ENCODE results near the gene FAM174C. TPM values are rescaled to one million over a fixed set of nuclear protein-coding genes. Genes with fewer than 3 reads are reported as not detected.
A peak's percentile ranks its signal among the peaks of the same experiment; 100 is the strongest.

FAM174C gene
- total RNA-seq, 1 experiment from 2014 or later: 59.4 TPM

GRCh38 chr19:1259206-1259875 lies 16.0 kb upstream of the FAM174C start (continued):
- TF ChIP-seq, protein P1, sequence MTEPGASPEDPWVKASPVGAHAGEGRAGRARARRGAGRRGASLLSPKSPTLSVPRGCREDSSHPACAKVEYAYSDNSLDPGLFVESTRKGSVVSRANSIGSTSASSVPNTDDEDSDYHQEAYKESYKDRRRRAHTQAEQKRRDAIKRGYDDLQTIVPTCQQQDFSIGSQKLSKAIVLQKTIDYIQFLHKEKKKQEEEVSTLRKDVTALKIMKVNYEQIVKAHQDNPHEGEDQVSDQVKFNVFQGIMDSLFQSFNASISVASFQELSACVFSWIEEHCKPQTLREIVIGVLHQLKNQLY (CRISPR knock-in tag; IDR thresholded peaks at IDR 0.05): no peak

DNA sequence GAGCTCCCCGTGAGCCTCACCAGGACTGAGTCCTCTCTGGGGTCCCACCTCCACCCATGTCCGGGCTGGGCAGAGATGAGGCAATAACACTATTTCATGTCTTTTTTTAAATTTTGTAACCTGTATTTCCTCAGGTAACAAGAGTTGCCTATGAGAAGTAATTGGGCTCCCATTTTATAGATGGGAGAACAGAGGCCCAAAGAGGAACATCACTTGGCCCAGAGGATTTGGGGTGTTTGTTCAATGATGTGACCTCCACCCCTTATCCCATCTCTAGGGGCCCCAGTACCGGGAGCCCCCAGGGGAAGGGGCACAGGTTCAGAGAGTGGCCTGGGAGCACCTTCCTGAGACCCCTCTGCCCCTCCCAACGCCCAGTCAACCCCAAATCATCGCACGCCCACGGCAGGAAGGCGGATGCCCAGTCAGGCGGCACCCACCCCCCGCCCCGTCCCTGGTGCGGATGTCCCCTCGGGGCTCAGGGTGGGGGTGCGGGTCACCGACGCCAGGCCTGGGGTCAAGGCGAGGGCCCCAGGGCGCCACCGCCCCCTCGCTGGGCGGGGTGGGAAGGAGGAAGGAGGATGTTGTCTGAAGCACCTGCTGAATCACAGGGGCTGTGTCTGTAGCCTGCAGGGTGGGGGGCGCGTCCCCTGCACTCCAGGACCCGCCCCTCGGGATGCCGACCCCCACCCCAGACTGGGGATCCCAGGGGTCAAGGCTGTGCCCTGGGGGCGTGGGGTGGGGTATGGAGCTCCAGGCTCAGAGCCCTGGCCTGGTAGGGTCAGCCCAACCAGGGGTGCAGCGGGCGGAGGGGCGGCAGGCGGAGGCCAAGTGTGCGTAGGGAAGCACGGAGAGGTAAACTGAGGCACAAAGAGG lies 15.2 kb upstream of the FAM174C start:
- ChIA-PET CTCF (interaction anchor here (0.6 to 15.6 kb wide), 4 partner anchors 9 to 397 kb away, joined by 3 to 648 read pairs (median 3); partner anchors contain the start of genes ARHGAP45, ATP5F1D and CIRBP), POLR2A (interaction anchor here (0.5 to 3.6 kb wide), 10 partner anchors 8 to 234 kb away, joined by 3 to 31 read pairs (median 4); partner anchors contain the start of genes CIRBP, CNN2, FAM174C and REEP6)
- Mint-ChIP-seq H3K27me3 (ENCODE audit: low read depth) (no peaks in the 10 kb centered on the region), H3K9me3 (no peaks in the 10 kb centered on the region), H3K27ac (peak overlapping the region; percentile 90), H3K4me3 (peak overlapping the region; percentile 53), H3K36me3 (peaks cover 24% of the 10 kb centered on the region), H3K4me1 (peaks cover 51% of the 10 kb centered on the region)
- DNase-seq (ENCODE audit: low spot score) (no peak), ATAC-seq (peak; percentile 2)
- TF ChIP-seq ESRRA (CRISPR knock-in tag; IDR thresholded peaks at IDR 0.05; ENCODE audit: borderline replicate concordance) (no peak), NR2C2 (CRISPR knock-in tag; IDR thresholded peaks at IDR 0.05) (no peak), ZNF263 (CRISPR knock-in tag; IDR thresholded peaks at IDR 0.05; ENCODE audit: low read depth) (no peak), FOXK1 (CRISPR knock-in tag; IDR thresholded peaks at IDR 0.05) (0 out of 2 replicates have a peak, but pooled peaks have one; percentile 16), PRRX2 (CRISPR knock-in tag; IDR thresholded peaks at IDR 0.05) (0 out of 2 replicates have a peak, but pooled peaks have one; percentile 47), RORB (CRISPR knock-in tag; IDR thresholded peaks at IDR 0.05) (peak; percentile 48; the same call in 1 of the 2 replicates), GTF2I (CRISPR knock-in tag; conservative IDR thresholded peaks at IDR 0.05) (peak; percentile 71; the same call in 1 of the 2 replicates), NFATC4 (CRISPR knock-in tag; IDR thresholded peaks at IDR 0.05) (peak; percentile 20; the same call in 1 of the 2 replicates), ZNF671 (CRISPR knock-in tag; IDR thresholded peaks at IDR 0.05) (peak; percentile 61), ZNF416 (CRISPR knock-in tag; IDR thresholded peaks at IDR 0.05) (0 out of 2 replicates have a peak, but pooled peaks have one; percentile 60), ZNF423 (CRISPR knock-in tag; IDR thresholded peaks at IDR 0.05) (peak; percentile 40; the same call in 1 of the 2 replicates)
- TF ChIP-seq, protein P2, sequence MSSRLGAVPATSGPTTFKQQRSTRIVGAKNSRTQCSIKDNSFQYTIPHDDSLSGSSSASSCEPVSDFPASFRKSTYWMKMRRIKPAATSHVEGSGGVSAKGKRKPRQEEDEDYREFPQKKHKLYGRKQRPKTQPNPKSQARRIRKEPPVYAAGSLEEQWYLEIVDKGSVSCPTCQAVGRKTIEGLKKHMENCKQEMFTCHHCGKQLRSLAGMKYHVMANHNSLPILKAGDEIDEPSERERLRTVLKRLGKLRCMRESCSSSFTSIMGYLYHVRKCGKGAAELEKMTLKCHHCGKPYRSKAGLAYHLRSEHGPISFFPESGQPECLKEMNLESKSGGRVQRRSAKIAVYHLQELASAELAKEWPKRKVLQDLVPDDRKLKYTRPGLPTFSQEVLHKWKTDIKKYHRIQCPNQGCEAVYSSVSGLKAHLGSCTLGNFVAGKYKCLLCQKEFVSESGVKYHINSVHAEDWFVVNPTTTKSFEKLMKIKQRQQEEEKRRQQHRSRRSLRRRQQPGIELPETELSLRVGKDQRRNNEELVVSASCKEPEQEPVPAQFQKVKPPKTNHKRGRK (CRISPR knock-in tag; IDR thresholded peaks at IDR 0.05; ENCODE audit: borderline replicate concordance): no peak
- TF ChIP-seq, protein P3, sequence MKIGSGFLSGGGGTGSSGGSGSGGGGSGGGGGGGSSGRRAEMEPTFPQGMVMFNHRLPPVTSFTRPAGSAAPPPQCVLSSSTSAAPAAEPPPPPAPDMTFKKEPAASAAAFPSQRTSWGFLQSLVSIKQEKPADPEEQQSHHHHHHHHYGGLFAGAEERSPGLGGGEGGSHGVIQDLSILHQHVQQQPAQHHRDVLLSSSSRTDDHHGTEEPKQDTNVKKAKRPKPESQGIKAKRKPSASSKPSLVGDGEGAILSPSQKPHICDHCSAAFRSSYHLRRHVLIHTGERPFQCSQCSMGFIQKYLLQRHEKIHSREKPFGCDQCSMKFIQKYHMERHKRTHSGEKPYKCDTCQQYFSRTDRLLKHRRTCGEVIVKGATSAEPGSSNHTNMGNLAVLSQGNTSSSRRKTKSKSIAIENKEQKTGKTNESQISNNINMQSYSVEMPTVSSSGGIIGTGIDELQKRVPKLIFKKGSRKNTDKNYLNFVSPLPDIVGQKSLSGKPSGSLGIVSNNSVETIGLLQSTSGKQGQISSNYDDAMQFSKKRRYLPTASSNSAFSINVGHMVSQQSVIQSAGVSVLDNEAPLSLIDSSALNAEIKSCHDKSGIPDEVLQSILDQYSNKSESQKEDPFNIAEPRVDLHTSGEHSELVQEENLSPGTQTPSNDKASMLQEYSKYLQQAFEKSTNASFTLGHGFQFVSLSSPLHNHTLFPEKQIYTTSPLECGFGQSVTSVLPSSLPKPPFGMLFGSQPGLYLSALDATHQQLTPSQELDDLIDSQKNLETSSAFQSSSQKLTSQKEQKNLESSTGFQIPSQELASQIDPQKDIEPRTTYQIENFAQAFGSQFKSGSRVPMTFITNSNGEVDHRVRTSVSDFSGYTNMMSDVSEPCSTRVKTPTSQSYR (CRISPR knock-in tag; IDR thresholded peaks at IDR 0.05): 0 out of 2 replicates have a peak, but pooled peaks have one; percentile 24
- TF ChIP-seq, protein P4, sequence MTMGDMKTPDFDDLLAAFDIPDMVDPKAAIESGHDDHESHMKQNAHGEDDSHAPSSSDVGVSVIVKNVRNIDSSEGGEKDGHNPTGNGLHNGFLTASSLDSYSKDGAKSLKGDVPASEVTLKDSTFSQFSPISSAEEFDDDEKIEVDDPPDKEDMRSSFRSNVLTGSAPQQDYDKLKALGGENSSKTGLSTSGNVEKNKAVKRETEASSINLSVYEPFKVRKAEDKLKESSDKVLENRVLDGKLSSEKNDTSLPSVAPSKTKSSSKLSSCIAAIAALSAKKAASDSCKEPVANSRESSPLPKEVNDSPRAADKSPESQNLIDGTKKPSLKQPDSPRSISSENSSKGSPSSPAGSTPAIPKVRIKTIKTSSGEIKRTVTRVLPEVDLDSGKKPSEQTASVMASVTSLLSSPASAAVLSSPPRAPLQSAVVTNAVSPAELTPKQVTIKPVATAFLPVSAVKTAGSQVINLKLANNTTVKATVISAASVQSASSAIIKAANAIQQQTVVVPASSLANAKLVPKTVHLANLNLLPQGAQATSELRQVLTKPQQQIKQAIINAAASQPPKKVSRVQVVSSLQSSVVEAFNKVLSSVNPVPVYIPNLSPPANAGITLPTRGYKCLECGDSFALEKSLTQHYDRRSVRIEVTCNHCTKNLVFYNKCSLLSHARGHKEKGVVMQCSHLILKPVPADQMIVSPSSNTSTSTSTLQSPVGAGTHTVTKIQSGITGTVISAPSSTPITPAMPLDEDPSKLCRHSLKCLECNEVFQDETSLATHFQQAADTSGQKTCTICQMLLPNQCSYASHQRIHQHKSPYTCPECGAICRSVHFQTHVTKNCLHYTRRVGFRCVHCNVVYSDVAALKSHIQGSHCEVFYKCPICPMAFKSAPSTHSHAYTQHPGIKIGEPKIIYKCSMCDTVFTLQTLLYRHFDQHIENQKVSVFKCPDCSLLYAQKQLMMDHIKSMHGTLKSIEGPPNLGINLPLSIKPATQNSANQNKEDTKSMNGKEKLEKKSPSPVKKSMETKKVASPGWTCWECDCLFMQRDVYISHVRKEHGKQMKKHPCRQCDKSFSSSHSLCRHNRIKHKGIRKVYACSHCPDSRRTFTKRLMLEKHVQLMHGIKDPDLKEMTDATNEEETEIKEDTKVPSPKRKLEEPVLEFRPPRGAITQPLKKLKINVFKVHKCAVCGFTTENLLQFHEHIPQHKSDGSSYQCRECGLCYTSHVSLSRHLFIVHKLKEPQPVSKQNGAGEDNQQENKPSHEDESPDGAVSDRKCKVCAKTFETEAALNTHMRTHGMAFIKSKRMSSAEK (CRISPR knock-in tag; IDR thresholded peaks at IDR 0.05; ENCODE audit: borderline replicate concordance): peak; percentile 73; the same call in 1 of the 2 replicates

Measured in WTC11 (cell line).